ENCODE data around the gene OTOG.

The OTOG gene

DNA sequence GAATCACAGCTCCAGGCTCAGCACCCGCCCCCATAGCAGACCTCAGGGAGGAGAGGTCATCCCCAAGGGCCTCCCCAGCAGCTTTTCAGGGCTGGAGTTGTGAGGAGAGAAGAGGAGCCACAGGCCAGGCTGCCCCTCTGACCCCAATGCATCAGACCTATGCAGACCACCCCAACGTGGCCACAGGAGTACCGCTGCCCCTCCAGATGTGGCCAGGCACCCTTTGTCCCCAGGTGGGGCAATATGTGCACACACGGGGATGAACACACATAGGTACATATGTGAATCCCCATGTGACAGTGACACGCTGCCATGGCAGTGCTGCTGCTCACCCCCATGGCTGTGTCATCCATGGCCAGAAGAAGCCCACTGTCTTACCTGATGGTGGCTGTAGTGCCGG lies 13.7 kb upstream of the OTOG start:
- in situ Hi-C loops (cut with MboI; ENCODE audit: low sequenced_read_pairs, unreplicated experiment), result no loop called here
- no peak for DNase-seq (ENCODE audit: low spot score)
- TF ChIP-seq, protein P1, sequence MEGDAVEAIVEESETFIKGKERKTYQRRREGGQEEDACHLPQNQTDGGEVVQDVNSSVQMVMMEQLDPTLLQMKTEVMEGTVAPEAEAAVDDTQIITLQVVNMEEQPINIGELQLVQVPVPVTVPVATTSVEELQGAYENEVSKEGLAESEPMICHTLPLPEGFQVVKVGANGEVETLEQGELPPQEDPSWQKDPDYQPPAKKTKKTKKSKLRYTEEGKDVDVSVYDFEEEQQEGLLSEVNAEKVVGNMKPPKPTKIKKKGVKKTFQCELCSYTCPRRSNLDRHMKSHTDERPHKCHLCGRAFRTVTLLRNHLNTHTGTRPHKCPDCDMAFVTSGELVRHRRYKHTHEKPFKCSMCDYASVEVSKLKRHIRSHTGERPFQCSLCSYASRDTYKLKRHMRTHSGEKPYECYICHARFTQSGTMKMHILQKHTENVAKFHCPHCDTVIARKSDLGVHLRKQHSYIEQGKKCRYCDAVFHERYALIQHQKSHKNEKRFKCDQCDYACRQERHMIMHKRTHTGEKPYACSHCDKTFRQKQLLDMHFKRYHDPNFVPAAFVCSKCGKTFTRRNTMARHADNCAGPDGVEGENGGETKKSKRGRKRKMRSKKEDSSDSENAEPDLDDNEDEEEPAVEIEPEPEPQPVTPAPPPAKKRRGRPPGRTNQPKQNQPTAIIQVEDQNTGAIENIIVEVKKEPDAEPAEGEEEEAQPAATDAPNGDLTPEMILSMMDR (IDR thresholded peaks at IDR 0.05; ENCODE audit: borderline replicate concordance, control extremely low read depth, extremely low read depth, insufficient read depth, missing control alignments), result no peak

DNA sequence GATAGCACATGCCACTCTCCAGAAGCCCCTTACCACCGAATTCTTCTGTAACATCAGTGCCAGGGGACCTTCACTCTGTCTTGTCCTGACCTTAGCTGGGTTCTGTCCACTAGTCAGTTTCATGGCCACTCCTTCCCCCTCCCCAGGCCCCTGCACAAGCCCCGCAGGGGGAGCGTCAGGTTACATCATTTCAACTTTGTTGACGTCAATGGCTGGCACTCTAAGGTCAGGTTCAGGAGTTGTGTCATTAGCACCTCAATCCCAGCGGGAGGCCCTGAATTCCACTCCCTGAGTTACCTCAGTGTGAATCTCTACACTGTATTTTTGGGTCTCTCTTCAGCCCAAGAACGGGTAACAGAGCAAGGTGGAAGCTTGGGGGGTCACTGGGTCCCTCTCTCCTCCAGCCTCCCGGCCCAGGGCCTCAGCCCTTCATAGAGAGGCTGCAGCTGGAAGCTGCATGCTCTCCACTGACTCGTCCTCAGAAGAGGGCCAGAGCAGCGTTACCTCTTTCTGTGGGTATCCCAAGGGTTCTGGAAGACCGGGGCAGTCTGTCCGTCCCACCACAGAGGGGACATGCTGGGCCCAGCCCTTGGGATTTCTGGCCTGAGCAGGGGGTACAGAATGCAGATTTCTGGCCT lies 13.2 kb upstream of the OTOG start:
- TF ChIP-seq, protein P1 (IDR thresholded peaks at IDR 0.05; ENCODE audit: borderline replicate concordance, control extremely low read depth, extremely low read depth, insufficient read depth, missing control alignments), result no peak
- DNase-seq (ENCODE audit: low spot score), result no peak
- in situ Hi-C loops (cut with MboI; ENCODE audit: low sequenced_read_pairs, unreplicated experiment), result no loop called here

DNA sequence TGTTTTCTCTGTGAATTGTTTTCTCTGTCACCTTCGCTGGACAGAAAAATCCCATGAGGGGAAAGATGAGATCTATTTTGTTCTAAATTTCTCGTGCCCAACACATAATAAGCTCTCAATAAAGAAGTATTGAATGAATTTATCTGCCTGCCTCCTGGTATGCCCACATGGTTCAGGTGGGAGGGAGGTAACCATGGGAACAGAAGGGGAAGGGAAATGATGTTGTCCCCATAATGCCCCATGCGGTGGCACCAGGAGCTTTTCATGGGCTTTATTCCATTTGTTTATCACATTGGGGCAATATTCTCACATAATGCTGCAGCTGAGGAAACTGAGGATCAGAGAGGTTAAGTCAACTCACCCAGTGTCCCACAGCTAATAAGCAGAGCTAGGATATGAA lies 11.6 kb upstream of the OTOG start:
- TF ChIP-seq, protein P1 (IDR thresholded peaks at IDR 0.05; ENCODE audit: borderline replicate concordance, control extremely low read depth, extremely low read depth, insufficient read depth, missing control alignments), result no peak
- in situ Hi-C loops (cut with MboI; ENCODE audit: low sequenced_read_pairs, unreplicated experiment), result no loop called here

GRCh38 chr11:17537261-17537660 lies 9.8 kb upstream of the OTOG start:
- TF ChIP-seq, protein P1 (IDR thresholded peaks at IDR 0.05; ENCODE audit: borderline replicate concordance, control extremely low read depth, extremely low read depth, insufficient read depth, missing control alignments), result no peak
- in situ Hi-C loops (cut with MboI; ENCODE audit: low sequenced_read_pairs, unreplicated experiment), result no loop called here

More for the DNA sequence above, 11.6 kb upstream of the OTOG start:
- DNase-seq (ENCODE audit: low spot score), result no peak

GRCh38 chr11:17538054-17538453 lies 9.0 kb upstream of the OTOG start:
- in situ Hi-C loops (cut with MboI; ENCODE audit: low sequenced_read_pairs, unreplicated experiment), result no loop called here
- no peak for DNase-seq (ENCODE audit: low spot score)
- TF ChIP-seq, protein P1 (IDR thresholded peaks at IDR 0.05; ENCODE audit: borderline replicate concordance, control extremely low read depth, extremely low read depth, insufficient read depth, missing control alignments), result no peak

More at GRCh38 chr11:17537261-17537660, 9.8 kb upstream of the OTOG start:
- no peak for DNase-seq (ENCODE audit: low spot score)

DNA sequence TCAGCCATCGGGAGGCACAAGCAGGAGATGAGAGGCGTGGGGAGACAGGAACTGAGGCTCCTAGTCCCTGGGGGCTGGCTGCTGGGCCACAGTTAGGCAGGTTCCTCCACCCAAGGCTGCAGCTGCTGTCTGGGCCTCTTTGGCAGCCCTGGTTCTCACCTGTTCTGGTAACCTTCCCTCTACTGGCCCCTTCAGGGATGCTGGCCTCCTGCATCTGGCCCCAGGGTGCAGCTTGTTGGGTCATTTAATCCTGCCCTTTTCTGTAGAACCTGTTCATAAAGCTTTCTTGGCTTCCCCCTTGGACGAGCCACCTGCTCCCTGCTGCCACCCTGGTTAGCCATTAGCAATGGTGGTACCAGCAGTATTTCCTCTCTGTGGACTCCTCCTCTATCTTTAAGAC lies 8.3 kb upstream of the OTOG start:
- in situ Hi-C loops (cut with MboI; ENCODE audit: low sequenced_read_pairs, unreplicated experiment), result no loop called here
- DNase-seq (ENCODE audit: low spot score), result no peak
- TF ChIP-seq, protein P1 (IDR thresholded peaks at IDR 0.05; ENCODE audit: borderline replicate concordance, control extremely low read depth, extremely low read depth, insufficient read depth, missing control alignments), result no peak
